WERI-Rb-1 (cell line): ENCODE measurements around the gene TTC3.

Experiments used
- DNase-seq: peaks from one replicate; pipeline ENCODE4 v3.0.0-alpha.2; 2020
- H3K27ac ChIP-seq: fragments of 250-450 bp; sonication (Bioruptor Pico); 2 replicates; pipeline ENCODE4 v1.5.1; 2020; ENCODE audit warnings: mild to moderate bottlenecking, moderate library complexity
- H3K27me3 ChIP-seq: fragments of 250-450 bp; sonication (Bioruptor Pico); 2 replicates; pipeline ENCODE4 v1.5.1; 2021; ENCODE audit warnings: mild to moderate bottlenecking, low read depth, moderate library complexity; ENCODE audit not compliant: insufficient read depth, severe bottlenecking
- H3K36me3 ChIP-seq: fragments of 250-450 bp; sonication (Bioruptor Pico); 2 replicates; pipeline ENCODE4 v1.5.1; 2020; ENCODE audit warnings: mild to moderate bottlenecking, moderate library complexity
- H3K4me3 ChIP-seq: 2 replicates; pipeline ENCODE4 v1.5.1; 2011; ENCODE audit warnings: low read depth, mild to moderate bottlenecking, control low read depth, low read length
- H3K9me3 ChIP-seq: fragments of 250-450 bp; sonication (Bioruptor Pico); 2 replicates; pipeline ENCODE4 v1.5.1; 2021; ENCODE audit warnings: mild to moderate bottlenecking, moderate library complexity; ENCODE audit not compliant: severe bottlenecking
- CTCF ChIP-seq: IDR thresholded peaks from 2 replicates; pipeline ENCODE4 v1.5.1; 2011; ENCODE audit warnings: low read depth, mild to moderate bottlenecking, control low read depth, inconsistent platforms, low read length

TTC3 gene

GRCh38 chr21:37157938-37158337, 84.9 kb downstream of the TTC3 start:
- DNase-seq, result no peak
- no peak overlapping the region for H3K4me3 ChIP-seq

GRCh38 chr21:37159053-37159776, 86.2 kb downstream of the TTC3 start:
- no peaks in the 10 kb centered on the region for H3K27me3 ChIP-seq
- TF ChIP-seq CTCF, result no peak
- H3K36me3 ChIP-seq, result peaks cover 99% of the 10 kb centered on the region
- no peaks in the 10 kb centered on the region for H3K9me3 ChIP-seq
- H3K4me3 ChIP-seq, result no peak overlapping the region
- H3K27ac ChIP-seq, result no peak overlapping the region
- DNase-seq, result no peak

More at GRCh38 chr21:37157938-37158337, 84.9 kb downstream of the TTC3 start:
- Histone ChIP-seq H3K27ac (no peak overlapping the region), H3K9me3 (no peaks in the 10 kb centered on the region), H3K27me3 (no peaks in the 10 kb centered on the region), H3K36me3 (peaks cover 93% of the 10 kb centered on the region)
- no peak for TF ChIP-seq CTCF

GRCh38 chr21:37159949-37160348, 86.9 kb downstream of the TTC3 start:
- H3K27ac ChIP-seq, result no peak overlapping the region
- H3K4me3 ChIP-seq, result no peak overlapping the region
- no peak for TF ChIP-seq CTCF
- H3K27me3 ChIP-seq, result no peaks in the 10 kb centered on the region
- H3K36me3 ChIP-seq, result peaks cover 97% of the 10 kb centered on the region
- no peaks in the 10 kb centered on the region for H3K9me3 ChIP-seq
- no peak for DNase-seq

GRCh38 chr21:37164742-37165141, 91.7 kb downstream of the TTC3 start:
- DNase-seq, result no peak
- H3K9me3 ChIP-seq, result no peaks in the 10 kb centered on the region
- H3K27ac ChIP-seq, result peak overlapping the region; percentile 55
- no peaks in the 10 kb centered on the region for H3K27me3 ChIP-seq
- H3K4me3 ChIP-seq, result no peak overlapping the region
- TF ChIP-seq CTCF, result no peak
- H3K36me3 ChIP-seq, result peaks cover 95% of the 10 kb centered on the region

- H3K36me3 ChIP-seq, result peaks cover 95% of the 10 kb centered on the region
- no peaks in the 10 kb centered on the region for H3K27me3 ChIP-seq
- H3K27ac ChIP-seq, result peak overlapping the region; percentile 55; the same call in 1 of the 2 replicates
- DNase-seq, result no peak
- no peak for TF ChIP-seq CTCF
- no peaks in the 10 kb centered on the region for H3K9me3 ChIP-seq
- no peak overlapping the region for H3K4me3 ChIP-seq
Observed at GRCh38 chr21:37165586-37165985, 92.5 kb downstream of the TTC3 start.

- DNase-seq, result no peak
- no peak overlapping the region for H3K27ac ChIP-seq
- no peak for TF ChIP-seq CTCF
- peaks cover 95% of the 10 kb centered on the region for H3K36me3 ChIP-seq
- no peaks in the 10 kb centered on the region for H3K9me3 ChIP-seq
- H3K4me3 ChIP-seq, result no peak overlapping the region
- no peaks in the 10 kb centered on the region for H3K27me3 ChIP-seq
Observed at GRCh38 chr21:37166733-37167132, 93.7 kb downstream of the TTC3 start.
